DOHH2 (cell line): Measurements from ENCODE around the gene UBASH3B.

Experiments
- CTCF ChIP-seq: fragments of 200-600 bp; sonication (generic); IDR thresholded peaks from one replicate; pipeline ENCODE4 v1.5.1; 2014; ENCODE audit warnings: antibody characterized with exemption, mild to moderate bottlenecking, low read depth, low read length; ENCODE audit not compliant: poor library complexity, severe bottlenecking
- EZH2phosphoT487 ChIP-seq: fragments of 200-600 bp; sonication (generic); IDR thresholded peaks from 2 replicates; pipeline ENCODE4 v1.6.1; 2017; ENCODE audit warnings: borderline replicate concordance, mild to moderate bottlenecking, antibody characterized with exemption, low read length, moderate library complexity, mixed read lengths

- no peak for TF ChIP-seq CTCF
- TF ChIP-seq EZH2phosphoT487 = no peak
Measured at GRCh38 chr11:122775675-122776271, 120.3 kb downstream of the UBASH3B start.
